Measurements from ENCODE around the gene ARRB1.

The ARRB1 gene

GRCh38 chr11:75239531-75240290 lies 111.8 kb downstream of the ARRB1 start:
- H3K9ac ChIP-seq = no peak overlapping the region

DNA sequence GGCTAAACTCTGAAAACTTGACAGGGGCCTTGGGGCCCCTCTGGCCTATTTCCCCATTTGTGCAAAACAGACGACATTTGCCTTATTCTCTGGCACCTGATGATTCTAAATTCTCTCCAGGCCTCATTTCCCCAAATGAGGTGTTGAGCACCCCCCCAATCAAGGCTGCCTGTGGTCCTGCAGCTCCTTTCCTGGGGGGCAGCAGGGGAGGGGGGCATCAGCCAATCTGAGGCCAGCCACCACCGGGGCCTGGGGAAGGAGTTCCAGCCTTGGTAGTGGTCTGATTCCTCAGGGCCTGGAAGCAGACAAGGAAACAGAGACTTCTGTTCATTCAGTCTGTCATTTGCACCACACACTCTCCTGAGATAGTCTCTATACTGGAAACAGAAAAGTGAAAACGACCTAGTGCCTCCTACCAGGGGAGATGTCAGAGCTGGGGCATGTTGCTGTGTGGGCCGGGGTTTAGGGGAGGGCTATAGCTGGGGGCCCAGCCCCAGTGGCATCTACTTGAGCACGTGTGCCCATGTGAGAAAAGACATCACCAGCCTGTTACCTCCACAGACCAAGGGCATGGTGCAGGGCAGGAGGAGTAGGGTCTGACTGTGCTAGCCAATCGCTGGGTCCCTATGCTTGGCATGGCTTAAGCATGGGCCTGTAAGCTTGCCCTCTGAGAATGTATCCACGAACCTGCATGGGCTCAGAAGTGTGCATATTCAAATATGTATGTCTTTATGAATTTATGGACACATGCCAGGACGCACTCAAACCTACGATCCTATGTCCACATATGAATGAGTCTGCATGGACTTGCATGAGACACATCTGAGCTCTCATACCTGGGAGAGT lies 112.6 kb downstream of the ARRB1 start:
- H3K36me3 ChIP-seq (ENCODE audit: control insufficient read depth, insufficient read depth, low read length) = no peaks in the 10 kb centered on the region
- TF ChIP-seq, protein P1, sequence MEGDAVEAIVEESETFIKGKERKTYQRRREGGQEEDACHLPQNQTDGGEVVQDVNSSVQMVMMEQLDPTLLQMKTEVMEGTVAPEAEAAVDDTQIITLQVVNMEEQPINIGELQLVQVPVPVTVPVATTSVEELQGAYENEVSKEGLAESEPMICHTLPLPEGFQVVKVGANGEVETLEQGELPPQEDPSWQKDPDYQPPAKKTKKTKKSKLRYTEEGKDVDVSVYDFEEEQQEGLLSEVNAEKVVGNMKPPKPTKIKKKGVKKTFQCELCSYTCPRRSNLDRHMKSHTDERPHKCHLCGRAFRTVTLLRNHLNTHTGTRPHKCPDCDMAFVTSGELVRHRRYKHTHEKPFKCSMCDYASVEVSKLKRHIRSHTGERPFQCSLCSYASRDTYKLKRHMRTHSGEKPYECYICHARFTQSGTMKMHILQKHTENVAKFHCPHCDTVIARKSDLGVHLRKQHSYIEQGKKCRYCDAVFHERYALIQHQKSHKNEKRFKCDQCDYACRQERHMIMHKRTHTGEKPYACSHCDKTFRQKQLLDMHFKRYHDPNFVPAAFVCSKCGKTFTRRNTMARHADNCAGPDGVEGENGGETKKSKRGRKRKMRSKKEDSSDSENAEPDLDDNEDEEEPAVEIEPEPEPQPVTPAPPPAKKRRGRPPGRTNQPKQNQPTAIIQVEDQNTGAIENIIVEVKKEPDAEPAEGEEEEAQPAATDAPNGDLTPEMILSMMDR (IDR thresholded peaks at IDR 0.05) = no peak
- no peak overlapping the region for H2AFZ ChIP-seq
- no peak overlapping the region for H3K27ac ChIP-seq
- no peaks in the 10 kb centered on the region for H3K4me1 ChIP-seq
- H3K4me2 ChIP-seq (ENCODE audit: low read length) = no peak overlapping the region
- H3K79me2 ChIP-seq = no peaks in the 10 kb centered on the region
- no peaks in the 10 kb centered on the region for H3K27me3 ChIP-seq (ENCODE audit: control insufficient read depth, insufficient read depth, low read length)
- H3K9me3 ChIP-seq (ENCODE audit: control insufficient read depth, low read length) = no peaks in the 10 kb centered on the region
- no peak overlapping the region for H3K9ac ChIP-seq
- no peak overlapping the region for H3K4me3 ChIP-seq (ENCODE audit: low read depth, low read length)

More at GRCh38 chr11:75239531-75240290, 111.8 kb downstream of the ARRB1 start:
- Histone ChIP-seq H3K9me3 (ENCODE audit: control insufficient read depth, low read length) (no peaks in the 10 kb centered on the region), H3K4me3 (ENCODE audit: low read depth, low read length) (no peak overlapping the region), H3K36me3 (ENCODE audit: control insufficient read depth, insufficient read depth, low read length) (no peaks in the 10 kb centered on the region), H2AFZ (no peak overlapping the region), H3K27ac (no peak overlapping the region), H3K4me2 (ENCODE audit: low read length) (no peak overlapping the region), H3K4me1 (no peaks in the 10 kb centered on the region), H3K79me2 (no peaks in the 10 kb centered on the region), H3K27me3 (ENCODE audit: control insufficient read depth, insufficient read depth, low read length) (no peaks in the 10 kb centered on the region)
- TF ChIP-seq, protein P1 (IDR thresholded peaks at IDR 0.05) = no peak

DNA sequence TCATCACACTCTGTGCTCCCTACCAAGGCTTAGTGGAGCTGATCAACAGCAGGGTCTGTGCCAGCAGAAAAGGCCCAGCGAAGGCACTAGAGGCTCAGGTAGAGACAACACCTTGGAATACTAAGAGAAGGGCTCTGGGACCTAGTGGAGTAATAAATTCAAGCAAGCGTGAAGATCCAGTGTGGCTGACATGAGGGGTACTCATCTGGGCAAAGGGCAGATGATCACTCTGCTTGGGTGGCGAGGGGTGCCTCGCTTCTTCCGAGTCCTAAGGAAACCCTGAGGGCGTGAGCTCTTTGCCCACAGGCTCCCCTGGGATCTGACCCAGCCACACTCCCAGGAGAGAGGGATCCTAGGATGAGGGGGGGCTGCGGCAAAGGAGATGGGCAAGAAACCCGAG lies 114.4 kb downstream of the ARRB1 start:
- H3K4me2 ChIP-seq (ENCODE audit: low read length) = no peak overlapping the region
- no peaks in the 10 kb centered on the region for H3K79me2 ChIP-seq
- H3K4me1 ChIP-seq = no peaks in the 10 kb centered on the region
- TF ChIP-seq, protein P1 (IDR thresholded peaks at IDR 0.05) = no peak
- H3K27me3 ChIP-seq (ENCODE audit: control insufficient read depth, insufficient read depth, low read length) = no peaks in the 10 kb centered on the region
- no peaks in the 10 kb centered on the region for H3K36me3 ChIP-seq (ENCODE audit: control insufficient read depth, insufficient read depth, low read length)
- H3K27ac ChIP-seq = no peak overlapping the region
- no peak overlapping the region for H3K9ac ChIP-seq
- H3K4me3 ChIP-seq (ENCODE audit: low read depth, low read length) = no peak overlapping the region
- H3K9me3 ChIP-seq (ENCODE audit: control insufficient read depth, low read length) = no peaks in the 10 kb centered on the region
- H2AFZ ChIP-seq = no peak overlapping the region

GRCh38 chr11:75236062-75236461 lies 115.4 kb downstream of the ARRB1 start:
- Histone ChIP-seq H3K79me2 (no peaks in the 10 kb centered on the region), H3K4me2 (ENCODE audit: low read length) (no peak overlapping the region)

More at GRCh38 chr11:75236062-75236461, 115.4 kb downstream of the ARRB1 start:
- Histone ChIP-seq H3K9ac (no peak overlapping the region), H3K36me3 (ENCODE audit: control insufficient read depth, insufficient read depth, low read length) (no peaks in the 10 kb centered on the region), H3K4me3 (ENCODE audit: low read depth, low read length) (no peak overlapping the region), H3K9me3 (ENCODE audit: control insufficient read depth, low read length) (no peaks in the 10 kb centered on the region), H3K27me3 (ENCODE audit: control insufficient read depth, insufficient read depth, low read length) (no peaks in the 10 kb centered on the region), H2AFZ (no peak overlapping the region), H3K27ac (no peak overlapping the region), H3K4me1 (no peaks in the 10 kb centered on the region)
- TF ChIP-seq, protein P1 (IDR thresholded peaks at IDR 0.05) = no peak

Measured in parathyroid adenoma (tissue), 2 donors.